Bronchial epithelial cell (primary cell): ENCODE measurements around the gene EGFR. TPM values are rescaled to one million over a fixed set of nuclear protein-coding genes. Genes with fewer than 3 reads are reported as not detected.
A peak's percentile ranks its signal among the peaks of the same experiment; 100 is the strongest.

Experiments used
- DNase-seq: peaks from one replicate; pipeline ENCODE4 v3.0.0-alpha.2; 2010; ENCODE audit warnings: low read depth
- FAIRE-seq: peaks from 2 replicates; lab custom pipeline; 2011; peaks lifted over from hg19 to GRCh38; lab: Jason Lieb, UNC
- H3K27me3 ChIP-seq: 2 replicates; pipeline ENCODE4 v1.5.1; 2011; ENCODE audit warnings: low read length; ENCODE audit not compliant: control insufficient read depth, insufficient read depth
- H3K36me3 ChIP-seq: 2 replicates; pipeline ENCODE4 v1.5.1; 2011; ENCODE audit warnings: low read length; ENCODE audit not compliant: control insufficient read depth, insufficient read depth
- H3K4me3 ChIP-seq: 2 replicates; pipeline ENCODE4 v1.5.1; 2011; ENCODE audit warnings: mild to moderate bottlenecking, low read depth, low read length, control low read depth
- total RNA-seq: library from RNA; depleted of rRNA; stranded (reverse); fragments of >200 nt; gene quantifications from 2 replicates; pipeline ENCODE4 v1.2.1, GENCODE V29; 2014
- TF ChIP-seq, protein P1 (sequence below): IDR thresholded peaks from 2 replicates; pipeline ENCODE4 v1.5.1; 2011; ENCODE audit warnings: mild to moderate bottlenecking, moderate library complexity, low read length, control low read depth, inconsistent platforms; ENCODE audit not compliant: insufficient read depth, severe bottlenecking

Gene EGFR
- total RNA-seq, 1 donor from 2014 or later = 137 TPM

GRCh38 chr7:55250313-55250712 is 231.5 kb downstream of the EGFR start:
- DNase-seq = peak; percentile 26
- TF ChIP-seq, protein P1, sequence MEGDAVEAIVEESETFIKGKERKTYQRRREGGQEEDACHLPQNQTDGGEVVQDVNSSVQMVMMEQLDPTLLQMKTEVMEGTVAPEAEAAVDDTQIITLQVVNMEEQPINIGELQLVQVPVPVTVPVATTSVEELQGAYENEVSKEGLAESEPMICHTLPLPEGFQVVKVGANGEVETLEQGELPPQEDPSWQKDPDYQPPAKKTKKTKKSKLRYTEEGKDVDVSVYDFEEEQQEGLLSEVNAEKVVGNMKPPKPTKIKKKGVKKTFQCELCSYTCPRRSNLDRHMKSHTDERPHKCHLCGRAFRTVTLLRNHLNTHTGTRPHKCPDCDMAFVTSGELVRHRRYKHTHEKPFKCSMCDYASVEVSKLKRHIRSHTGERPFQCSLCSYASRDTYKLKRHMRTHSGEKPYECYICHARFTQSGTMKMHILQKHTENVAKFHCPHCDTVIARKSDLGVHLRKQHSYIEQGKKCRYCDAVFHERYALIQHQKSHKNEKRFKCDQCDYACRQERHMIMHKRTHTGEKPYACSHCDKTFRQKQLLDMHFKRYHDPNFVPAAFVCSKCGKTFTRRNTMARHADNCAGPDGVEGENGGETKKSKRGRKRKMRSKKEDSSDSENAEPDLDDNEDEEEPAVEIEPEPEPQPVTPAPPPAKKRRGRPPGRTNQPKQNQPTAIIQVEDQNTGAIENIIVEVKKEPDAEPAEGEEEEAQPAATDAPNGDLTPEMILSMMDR = peak; percentile 65

DNA sequence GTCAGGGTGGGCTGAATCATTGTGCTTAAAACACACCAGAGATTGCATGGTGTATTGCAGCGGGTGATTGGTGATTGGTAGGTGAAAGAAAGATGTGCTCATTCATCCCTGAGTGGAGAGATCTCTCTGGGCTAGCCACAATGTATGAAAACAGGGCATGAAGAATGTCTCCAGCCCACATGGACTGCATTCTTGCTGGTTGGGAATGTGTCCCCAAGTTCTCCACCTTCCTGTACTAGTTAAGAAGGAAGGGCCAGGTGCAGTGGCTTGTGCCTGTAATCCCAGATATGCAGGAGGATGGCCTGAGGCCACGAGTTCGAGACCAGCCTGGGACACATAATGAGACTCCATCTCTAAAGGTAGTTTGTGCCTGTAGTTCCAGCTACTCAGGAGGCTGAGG is 232.5 kb downstream of the EGFR start:
- DNase-seq = no peak
- Histone ChIP-seq H3K27me3 (no peaks in the 10 kb centered on the region), H3K36me3 (no peaks in the 10 kb centered on the region), H3K4me3 (no peak overlapping the region)
- peak; percentile 89 for FAIRE-seq
- TF ChIP-seq, protein P1 = no peak

More at GRCh38 chr7:55250313-55250712, 231.5 kb downstream of the EGFR start:
- H3K4me3 ChIP-seq = no peak overlapping the region
- FAIRE-seq = no peak
- no peaks in the 10 kb centered on the region for H3K27me3 ChIP-seq
- H3K36me3 ChIP-seq = no peaks in the 10 kb centered on the region

DNA sequence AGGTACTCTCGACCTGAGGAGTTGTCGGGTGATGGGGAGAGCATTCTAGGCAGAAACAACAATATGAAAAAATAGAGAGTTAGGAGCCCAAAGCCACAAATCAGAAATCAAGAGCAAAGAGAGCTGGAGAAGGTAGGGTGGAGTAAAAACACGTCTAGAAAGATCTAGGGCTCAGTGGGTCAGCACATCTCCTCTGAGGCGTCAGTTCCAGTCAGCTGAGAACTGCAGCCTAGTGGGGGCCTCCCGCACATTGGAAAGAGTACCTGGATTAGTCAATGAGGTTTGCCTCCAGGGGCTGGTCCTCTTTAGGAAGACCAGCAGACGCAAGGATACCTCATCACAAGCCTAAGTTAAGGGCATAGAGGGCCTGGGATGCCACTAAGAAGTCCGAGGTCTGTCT is 233.1 kb downstream of the EGFR start:
- DNase-seq = no peak
- H3K36me3 ChIP-seq = no peaks in the 10 kb centered on the region

GRCh38 chr7:55252386-55252785 is 233.6 kb downstream of the EGFR start:
- Histone ChIP-seq H3K27me3 (no peaks in the 10 kb centered on the region), H3K36me3 (no peaks in the 10 kb centered on the region), H3K4me3 (no peak overlapping the region)
- FAIRE-seq (no peak), DNase-seq (no peak)
- TF ChIP-seq, protein P1 = no peak

More for the DNA sequence above, 233.1 kb downstream of the EGFR start:
- FAIRE-seq = no peak
- TF ChIP-seq, protein P1 = no peak
- Histone ChIP-seq H3K4me3 (no peak overlapping the region), H3K27me3 (no peaks in the 10 kb centered on the region)

GRCh38 chr7:55253188-55253587 is 234.4 kb downstream of the EGFR start:
- no peak for DNase-seq
- TF ChIP-seq, protein P1 = no peak
- H3K4me3 ChIP-seq = no peak overlapping the region
- FAIRE-seq = no peak
- no peaks in the 10 kb centered on the region for H3K27me3 ChIP-seq
- H3K36me3 ChIP-seq = no peaks in the 10 kb centered on the region

DNA sequence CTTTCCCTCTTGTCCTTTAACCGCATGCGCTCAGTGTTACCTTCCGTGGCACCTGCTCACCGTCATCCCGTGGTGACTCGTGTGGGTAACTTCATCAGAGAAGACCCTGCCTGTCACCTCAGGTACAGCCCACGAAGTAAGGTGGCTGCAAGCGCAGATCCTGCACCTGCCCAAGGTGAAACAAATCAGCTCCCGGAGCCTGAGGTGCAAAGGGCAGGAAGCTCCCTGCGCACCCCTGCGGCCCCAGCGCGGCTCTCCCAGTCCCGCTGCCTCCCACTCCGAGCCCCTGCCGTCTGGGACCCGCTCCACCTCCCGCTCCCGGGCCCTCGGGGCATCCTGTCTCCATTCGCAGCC is 235.4 kb downstream of the EGFR start:
- Histone ChIP-seq H3K4me3 (peak overlapping the region; percentile 28), H3K36me3 (no peaks in the 10 kb centered on the region), H3K27me3 (no peaks in the 10 kb centered on the region)
- TF ChIP-seq, protein P1 = no peak
- DNase-seq (no peak), FAIRE-seq (no peak)
